CD4-positive, alpha-beta T cell (primary cell): ENCODE results near the gene GDI1. TPM values are rescaled to one million over a fixed set of nuclear protein-coding genes. Genes with fewer than 3 reads are reported as not detected.

Source experiments
- ATAC-seq: fragments of 200-7000 bp; cut with Tn5 transposase; one replicate; pipeline ENCODE4 v1.10.0; 2022; ENCODE audit warnings: mild to moderate bottlenecking; ENCODE audit not compliant: poor library complexity
- CTCF ChIA-PET: fragments of 350-600 bp; sonication (Branson Sonifier 250); formaldehyde crosslinking; loops from one replicate; lab custom pipeline; 2021; ENCODE audit warnings: antibody characterized with exemption, inconsistent platforms; lab: Charles Lee
- POLR2A ChIA-PET: fragments of 350-600 bp; sonication (Branson Sonifier 250); formaldehyde crosslinking; loops from one replicate; lab custom pipeline; 2021; ENCODE audit warnings: antibody characterized with exemption, inconsistent platforms; lab: Charles Lee
- DNase-seq, 14 experiments: peaks; one replicate each; pipeline ENCODE4 v3.0.0-alpha.2; 2013 to 2020; ENCODE audit warnings: mixed read lengths in 2 of 14
- H3K27ac ChIP-seq, 2 donors: one replicate each; pipeline versions ENCODE4 v1.5.1 to v1.7.0; 2013; ENCODE audit warnings: low read length in 2 of 2, low read depth in 1 of 2, mild to moderate bottlenecking in 1 of 2
- H3K27me3 ChIP-seq, 2 experiments: 1 replicate in 1 of 2; 2 replicates in 1 of 2; pipeline versions ENCODE4 v1.6.1 to v1.7.0; 2013; ENCODE audit warnings: low read length in 2 of 2, control low read depth in 1 of 2, mild to moderate bottlenecking in 1 of 2, moderate library complexity in 1 of 2; ENCODE audit not compliant: insufficient read depth in 2 of 2, control insufficient read depth in 1 of 2
- H3K36me3 ChIP-seq: one replicate; pipeline ENCODE4 v1.6.1; 2013; ENCODE audit warnings: low read length, control low read depth; ENCODE audit not compliant: insufficient read depth
- H3K4me1 ChIP-seq: one replicate; pipeline ENCODE4 v1.6.1; 2013; ENCODE audit warnings: low read length, control low read depth; ENCODE audit not compliant: insufficient read depth
- H3K4me3 ChIP-seq: one replicate; pipeline ENCODE4 v1.5.1; 2013; ENCODE audit warnings: mild to moderate bottlenecking, low read length, moderate library complexity
- H3K9me3 ChIP-seq, 2 experiments: 1 replicate in 1 of 2; 2 replicates in 1 of 2; pipeline versions ENCODE4 v1.6.1 to v1.7.0; 2013; ENCODE audit warnings: low read length in 2 of 2, mild to moderate bottlenecking in 2 of 2, control low read depth in 1 of 2, moderate library complexity in 1 of 2; ENCODE audit not compliant: control insufficient read depth in 1 of 2, insufficient read depth in 1 of 2
- H3K27ac Mint-ChIP-seq: one replicate; pipeline ENCODE4 v1.8.0; 2020; ENCODE audit warnings: mixed read lengths
- H3K27me3 Mint-ChIP-seq: one replicate; pipeline ENCODE4 v1.8.0; 2021; ENCODE audit warnings: mixed read lengths
- H3K36me3 Mint-ChIP-seq: one replicate; pipeline ENCODE4 v1.8.0; 2021; ENCODE audit warnings: low read depth, mixed read lengths
- H3K4me1 Mint-ChIP-seq: one replicate; pipeline ENCODE4 v1.8.0; 2021; ENCODE audit warnings: low read depth, mixed read lengths
- H3K4me3 Mint-ChIP-seq: one replicate; pipeline ENCODE4 v1.8.0; 2020; ENCODE audit warnings: mild to moderate bottlenecking, mixed read lengths
- H3K9me3 Mint-ChIP-seq: one replicate; pipeline ENCODE4 v1.8.0; 2020; ENCODE audit warnings: mixed read lengths
- CTCF ChIP-seq: fragments of 200-600 bp; IDR thresholded peaks from one replicate; pipeline ENCODE4 v1.8.0; 2022; ENCODE audit warnings: antibody characterized with exemption, mild to moderate bottlenecking
- intact Hi-C, 2 experiments: fragments of 100-400 bp; cut with DNase I in 1 of 2; cut with micrococcal nuclease in 1 of 2; formaldehyde crosslinking; loops; one replicate each; pipeline versions ENCODE4 v1.15.1 to v1.9.0; 2023 to 2025; cut with DNase I, micrococcal nuclease
- total RNA-seq, 174 experiments: library from RNA in 2 of 174; stranded (reverse) in 2 of 174; gene quantifications; one replicate each; pipeline ENCODE4 v1.2.3 and lab custom pipeline; 2021 to 2026

The GDI1 gene
- total RNA-seq, 2 experiments from 2014 or later: 144 to 145 TPM

GRCh38 chrX:154470914-154471568, 34.1 kb downstream of the GDI1 start:
- Histone ChIP-seq H3K27ac (no peak overlapping the region), H3K4me3 (no peak overlapping the region), H3K9me3 (no peaks in the 10 kb centered on the region), H3K4me1 (no peaks in the 10 kb centered on the region), H3K36me3 (peaks cover 36% of the 10 kb centered on the region), H3K27me3 (no peaks in the 10 kb centered on the region)
- TF ChIP-seq CTCF: no peak
- Mint-ChIP-seq H3K4me1 (no peaks in the 10 kb centered on the region), H3K4me3 (no peak overlapping the region), H3K27me3 (no peaks in the 10 kb centered on the region), H3K9me3 (no peaks in the 10 kb centered on the region), H3K27ac (no peak overlapping the region), H3K36me3 (peaks cover 19% of the 10 kb centered on the region)
- CTCF ChIA-PET: no interaction called here
- intact Hi-C loops: no loop called here
- no peak for DNase-seq
- ATAC-seq: no peak
- POLR2A ChIA-PET: no interaction called here

GRCh38 chrX:154471839-154472684, 35.1 kb downstream of the GDI1 start:
- peaks cover 19% of the 10 kb centered on the region for H3K36me3 Mint-ChIP-seq
- no peak for TF ChIP-seq CTCF
- CTCF ChIA-PET: no interaction called here
- peaks cover 6% of the 10 kb centered on the region for H3K4me1 Mint-ChIP-seq
- peaks cover 5% of the 10 kb centered on the region for H3K4me1 ChIP-seq
- no peak overlapping the region for H3K27ac ChIP-seq
- no peaks in the 10 kb centered on the region for H3K27me3 Mint-ChIP-seq
- H3K27me3 ChIP-seq: no peaks in the 10 kb centered on the region
- DNase-seq (peak in 1 of 14 experiments; percentile 8), ATAC-seq (no peak)
- intact Hi-C loops: no loop called here
- H3K36me3 ChIP-seq: peaks cover 26% of the 10 kb centered on the region
- H3K9me3 Mint-ChIP-seq: no peaks in the 10 kb centered on the region
- no peaks in the 10 kb centered on the region for H3K9me3 ChIP-seq
- POLR2A ChIA-PET: no interaction called here
- no peak overlapping the region for H3K4me3 ChIP-seq
- H3K4me3 Mint-ChIP-seq: no peak overlapping the region
- H3K27ac Mint-ChIP-seq: no peak overlapping the region

- H3K9me3 ChIP-seq: no peaks in the 10 kb centered on the region
- peak in 1 of 14 experiments; percentile 15 for DNase-seq
- H3K4me1 ChIP-seq: peaks cover 12% of the 10 kb centered on the region
- no peak overlapping the region for H3K4me3 ChIP-seq
- ATAC-seq: no peak
- intact Hi-C loops: no loop called here
- ChIA-PET POLR2A (no interaction called here), CTCF (no interaction called here)
- H3K27ac ChIP-seq: no peak overlapping the region
- H3K4me3 Mint-ChIP-seq: no peak overlapping the region
- H3K4me1 Mint-ChIP-seq: peaks cover 14% of the 10 kb centered on the region
- peaks cover 20% of the 10 kb centered on the region for H3K36me3 ChIP-seq
- H3K27ac Mint-ChIP-seq: no peak overlapping the region
- no peak for TF ChIP-seq CTCF
- H3K36me3 Mint-ChIP-seq: peaks cover 19% of the 10 kb centered on the region
- no peaks in the 10 kb centered on the region for H3K27me3 ChIP-seq
- no peaks in the 10 kb centered on the region for H3K9me3 Mint-ChIP-seq
- H3K27me3 Mint-ChIP-seq: no peaks in the 10 kb centered on the region
Observed at GRCh38 chrX:154472685-154473632, 36.0 kb downstream of the GDI1 start.
